Activated B cell treated with CpG ODN at 0.5 μM for 24 hours (primary cell): ENCODE measurements around the gene IFI27L1. TPM values are rescaled to one million over a fixed set of nuclear protein-coding genes. Genes with fewer than 3 reads are reported as not detected.

Experiments
- ATAC-seq: fragments of 200-7000 bp; cut with Tn5 transposase; one replicate; pipeline ENCODE4 v1.10.0; 2021; ENCODE audit warnings: low read depth, mild to moderate bottlenecking, moderate library complexity
- CTCF ChIA-PET: fragments of 350-600 bp; sonication (Branson Sonifier 250); formaldehyde crosslinking; loops from one replicate; lab custom pipeline; 2021; ENCODE audit warnings: antibody characterized with exemption; lab: Charles Lee
- POLR2A ChIA-PET: fragments of 350-600 bp; sonication (Branson Sonifier 250); formaldehyde crosslinking; loops from one replicate; lab custom pipeline; 2021; ENCODE audit warnings: antibody characterized with exemption; lab: Charles Lee
- DNase-seq: peaks from one replicate; pipeline ENCODE4 v3.0.0; 2022
- H3K27ac Mint-ChIP-seq: one replicate; pipeline ENCODE4 v1.8.0; 2020; ENCODE audit warnings: mixed read lengths
- H3K27me3 Mint-ChIP-seq: one replicate; pipeline ENCODE4 v1.8.0; 2021; ENCODE audit warnings: mixed read lengths
- H3K36me3 Mint-ChIP-seq: one replicate; pipeline ENCODE4 v1.8.0; 2021; ENCODE audit warnings: low read depth, mixed read lengths
- H3K4me1 Mint-ChIP-seq: one replicate; pipeline ENCODE4 v1.8.0; 2021; ENCODE audit warnings: mixed read lengths
- H3K4me3 Mint-ChIP-seq: one replicate; pipeline ENCODE4 v1.8.0; 2020; ENCODE audit warnings: mild to moderate bottlenecking, mixed read lengths
- H3K9me3 Mint-ChIP-seq: one replicate; pipeline ENCODE4 v1.8.0; 2020; ENCODE audit warnings: mixed read lengths
- intact Hi-C: fragments of 100-400 bp; cut with micrococcal nuclease; formaldehyde crosslinking; loops from one replicate; pipeline ENCODE4 v1.15.1; 2024
- total RNA-seq: library from RNA; stranded (reverse); gene quantifications from 2 replicates; pipeline ENCODE4 v1.2.3, GENCODE V29; 2022
- TF ChIP-seq, protein P1 (sequence below): fragments of 200-600 bp; IDR thresholded peaks from one replicate; pipeline ENCODE4 v1.8.0; 2022; ENCODE audit warnings: antibody characterized with exemption, mild to moderate bottlenecking

IFI27L1 gene
- total RNA-seq, 1 donor from 2014 or later, result 9.2 TPM

DNA sequence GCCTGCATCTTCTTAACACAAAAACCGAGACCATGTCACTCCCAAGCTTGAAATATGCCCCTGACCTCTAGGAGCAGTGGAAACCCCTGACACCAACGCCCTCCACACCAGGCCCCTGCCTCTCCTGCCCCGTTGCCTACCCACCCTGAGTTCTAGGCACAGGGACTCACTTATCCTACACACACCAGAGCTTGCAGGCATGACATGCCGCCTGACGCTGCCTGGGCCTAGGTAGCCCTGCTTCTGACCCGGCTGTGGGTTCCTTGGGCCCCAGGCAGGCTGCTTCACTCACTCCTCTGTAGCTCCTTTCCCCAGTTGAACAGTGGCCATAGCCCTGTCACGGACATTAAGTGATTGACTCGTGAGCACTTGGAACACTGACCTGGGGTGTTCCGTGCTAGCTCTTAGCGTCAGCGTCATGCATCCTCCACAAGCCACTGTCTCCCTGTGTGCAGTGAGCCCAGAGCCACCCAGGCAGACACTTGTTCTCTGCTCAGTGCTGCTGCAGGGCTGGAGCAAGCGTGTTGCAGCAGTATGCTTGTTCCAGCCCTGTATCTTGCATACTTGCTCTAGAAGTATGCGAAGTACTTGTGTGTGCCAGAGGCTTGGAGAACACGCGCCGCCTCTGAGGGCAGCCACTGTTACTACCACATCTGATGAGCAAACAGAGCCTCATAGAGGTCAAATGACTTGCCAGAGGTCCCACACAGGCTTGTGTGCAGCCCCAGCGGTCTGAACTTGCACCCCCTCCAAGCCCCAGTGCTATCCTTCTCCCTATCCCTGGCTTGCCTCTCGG, 39.4 kb upstream of the IFI27L1 start:
- Mint-ChIP-seq H3K4me1 (no peaks in the 10 kb centered on the region), H3K27ac (no peak overlapping the region), H3K9me3 (no peaks in the 10 kb centered on the region), H3K4me3 (no peak overlapping the region), H3K36me3 (peaks cover 23% of the 10 kb centered on the region), H3K27me3 (no peaks in the 10 kb centered on the region)
- ChIA-PET CTCF (no interaction called here), POLR2A (no interaction called here)
- DNase-seq, result no peak
- TF ChIP-seq, protein P1, sequence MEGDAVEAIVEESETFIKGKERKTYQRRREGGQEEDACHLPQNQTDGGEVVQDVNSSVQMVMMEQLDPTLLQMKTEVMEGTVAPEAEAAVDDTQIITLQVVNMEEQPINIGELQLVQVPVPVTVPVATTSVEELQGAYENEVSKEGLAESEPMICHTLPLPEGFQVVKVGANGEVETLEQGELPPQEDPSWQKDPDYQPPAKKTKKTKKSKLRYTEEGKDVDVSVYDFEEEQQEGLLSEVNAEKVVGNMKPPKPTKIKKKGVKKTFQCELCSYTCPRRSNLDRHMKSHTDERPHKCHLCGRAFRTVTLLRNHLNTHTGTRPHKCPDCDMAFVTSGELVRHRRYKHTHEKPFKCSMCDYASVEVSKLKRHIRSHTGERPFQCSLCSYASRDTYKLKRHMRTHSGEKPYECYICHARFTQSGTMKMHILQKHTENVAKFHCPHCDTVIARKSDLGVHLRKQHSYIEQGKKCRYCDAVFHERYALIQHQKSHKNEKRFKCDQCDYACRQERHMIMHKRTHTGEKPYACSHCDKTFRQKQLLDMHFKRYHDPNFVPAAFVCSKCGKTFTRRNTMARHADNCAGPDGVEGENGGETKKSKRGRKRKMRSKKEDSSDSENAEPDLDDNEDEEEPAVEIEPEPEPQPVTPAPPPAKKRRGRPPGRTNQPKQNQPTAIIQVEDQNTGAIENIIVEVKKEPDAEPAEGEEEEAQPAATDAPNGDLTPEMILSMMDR, result no peak
- intact Hi-C loops, result no loop called here
- ATAC-seq, result no peak

DNA sequence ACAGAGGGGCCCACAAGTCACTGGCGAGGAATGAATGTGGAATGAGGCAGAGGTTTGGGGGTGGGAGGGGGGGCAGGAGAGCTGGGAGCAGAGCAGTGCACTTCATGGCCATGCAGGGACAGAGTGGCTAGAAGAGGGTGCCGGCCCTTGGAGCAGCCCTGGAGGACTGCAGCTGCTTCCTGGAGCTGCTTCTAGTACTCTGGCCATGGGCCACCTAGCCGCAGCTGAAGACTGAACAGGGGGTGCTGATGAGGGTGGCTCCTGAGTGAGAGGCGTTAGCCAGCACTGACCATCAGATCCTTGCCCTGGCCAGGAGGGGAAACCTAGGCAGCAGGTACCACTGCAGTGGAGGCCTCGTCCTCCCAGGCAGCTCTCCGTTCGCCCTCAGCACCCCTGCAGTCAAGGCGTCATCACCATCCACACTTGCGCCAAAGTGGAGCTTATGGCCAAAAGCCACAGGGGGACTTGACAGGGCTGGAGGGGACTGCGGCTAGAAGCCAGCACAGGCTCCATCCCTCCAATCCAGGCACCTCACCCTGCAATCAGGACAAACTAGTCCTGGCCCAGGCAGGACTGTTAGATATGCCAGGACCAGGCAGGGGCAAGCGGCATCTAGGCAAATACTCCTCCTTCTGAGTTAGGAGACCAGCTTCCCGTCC, 38.5 kb upstream of the IFI27L1 start:
- DNase-seq, result no peak
- POLR2A ChIA-PET, result no interaction called here
- H3K27ac Mint-ChIP-seq, result no peak overlapping the region
- CTCF ChIA-PET, result no interaction called here
- H3K27me3 Mint-ChIP-seq, result no peaks in the 10 kb centered on the region
- TF ChIP-seq, protein P1, result no peak
- no peaks in the 10 kb centered on the region for H3K9me3 Mint-ChIP-seq
- ATAC-seq, result no peak
- intact Hi-C loops, result no loop called here
- no peaks in the 10 kb centered on the region for H3K4me1 Mint-ChIP-seq
- H3K36me3 Mint-ChIP-seq, result peaks cover 30% of the 10 kb centered on the region
- no peak overlapping the region for H3K4me3 Mint-ChIP-seq

DNA sequence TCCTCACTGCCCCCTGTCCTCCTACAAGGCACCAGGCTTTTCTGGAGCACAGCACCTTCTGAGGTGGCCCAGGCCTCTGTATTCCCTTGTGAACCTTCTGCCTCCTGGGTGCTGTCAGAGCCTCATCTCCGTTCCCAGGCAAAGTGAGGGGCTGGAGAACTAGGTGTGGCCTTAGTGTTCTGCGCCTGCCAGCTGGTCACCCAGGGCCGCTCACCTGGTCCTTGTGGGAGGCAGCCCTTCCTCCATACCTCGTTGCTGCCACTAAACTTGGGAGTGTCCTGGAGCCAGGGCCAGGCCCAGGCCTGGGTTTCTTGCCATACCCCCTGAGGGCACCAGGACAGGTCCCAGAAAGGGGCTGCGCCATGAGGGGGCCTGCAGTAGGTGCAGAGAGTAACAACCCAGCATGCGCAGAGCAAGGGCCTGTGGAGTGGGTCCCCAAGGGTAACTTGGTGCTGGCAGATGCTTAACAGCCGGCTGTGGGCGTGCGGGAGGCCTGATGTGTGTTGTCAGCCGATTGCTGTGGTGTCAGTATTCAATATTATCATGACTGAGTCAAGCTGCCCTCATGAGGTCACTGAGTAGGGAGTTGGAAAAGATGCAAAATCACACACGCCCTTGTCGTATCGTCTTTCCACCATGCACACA, 37.9 kb upstream of the IFI27L1 start:
- no peak overlapping the region for H3K27ac Mint-ChIP-seq
- ATAC-seq (no peak), DNase-seq (no peak)
- H3K4me1 Mint-ChIP-seq, result no peaks in the 10 kb centered on the region
- TF ChIP-seq, protein P1, result no peak
- intact Hi-C loops, result no loop called here
- peaks cover 37% of the 10 kb centered on the region for H3K36me3 Mint-ChIP-seq
- no peaks in the 10 kb centered on the region for H3K27me3 Mint-ChIP-seq
- no peak overlapping the region for H3K4me3 Mint-ChIP-seq
- ChIA-PET CTCF (no interaction called here), POLR2A (no interaction called here)
- no peaks in the 10 kb centered on the region for H3K9me3 Mint-ChIP-seq

DNA sequence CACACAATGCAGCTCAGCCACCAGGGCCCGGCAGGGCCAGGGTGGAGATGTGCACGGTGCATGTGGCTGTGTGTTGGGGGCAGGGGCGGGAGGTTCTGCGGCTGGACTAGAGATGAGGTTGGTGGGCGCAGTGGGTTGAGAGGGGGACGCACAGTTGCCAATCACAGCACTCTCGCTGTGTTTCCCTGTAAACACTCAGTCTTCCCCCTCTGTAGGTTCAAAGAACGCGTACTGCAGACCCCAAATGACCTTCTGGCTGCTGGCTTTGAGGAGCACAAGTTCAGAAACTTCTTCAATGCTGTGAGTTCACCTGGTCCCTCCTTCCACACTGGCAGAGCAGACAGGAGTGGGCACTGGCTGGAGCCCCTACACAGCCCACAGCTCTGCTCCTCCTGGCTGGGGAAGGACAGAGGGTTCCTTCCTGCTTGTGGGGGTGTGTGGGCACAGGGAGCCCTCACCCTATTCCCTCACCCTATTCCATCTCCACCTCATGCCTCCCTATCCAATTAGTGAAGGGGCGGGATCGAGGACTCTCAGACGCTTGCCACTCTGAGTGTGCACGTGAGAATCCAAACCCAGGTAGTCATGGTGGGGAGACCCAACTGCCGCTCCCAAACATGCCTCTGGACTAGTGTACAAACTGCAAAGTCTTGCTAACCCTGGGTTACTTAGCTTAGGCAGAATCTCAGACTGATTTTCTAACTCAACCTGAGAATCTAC, 37.2 kb upstream of the IFI27L1 start:
- no peak for DNase-seq
- CTCF ChIA-PET, result no interaction called here
- Mint-ChIP-seq H3K27me3 (no peaks in the 10 kb centered on the region), H3K36me3 (peaks cover 43% of the 10 kb centered on the region), H3K27ac (no peak overlapping the region), H3K9me3 (no peaks in the 10 kb centered on the region), H3K4me1 (no peaks in the 10 kb centered on the region), H3K4me3 (no peak overlapping the region)
- intact Hi-C loops, result no loop called here
- TF ChIP-seq, protein P1, result no peak
- no peak for ATAC-seq
- POLR2A ChIA-PET, result no interaction called here
